Sigmoid colon (tissue), 7 donors: Measurements from ENCODE around the gene FCN3. TPM values are rescaled to one million over a fixed set of nuclear protein-coding genes. Genes with fewer than 3 reads are reported as not detected.
A peak's percentile ranks its signal among the peaks of the same experiment; 100 is the strongest.

Source experiments
- DNase-seq: peaks from one replicate; pipeline ENCODE4 v3.0.0-alpha.2; 2019
- H3K27ac ChIP-seq, 4 donors: fragments of 200-600 bp; sonication (generic); one replicate each; pipeline ENCODE4 v1.5.1; 2016 to 2019; ENCODE audit warnings: mild to moderate bottlenecking in 1 of 4
- H3K27me3 ChIP-seq, 3 donors: fragments of 200-600 bp; sonication (generic); one replicate each; pipeline ENCODE4 v1.5.1; 2019; ENCODE audit warnings: mild to moderate bottlenecking in 1 of 3
- H3K36me3 ChIP-seq, 4 donors: fragments of 200-600 bp; sonication (generic); one replicate each; pipeline ENCODE4 v1.5.1; 2016 to 2019
- H3K4me1 ChIP-seq, 4 donors: fragments of 200-600 bp; sonication (generic); one replicate each; pipeline ENCODE4 v1.5.1; 2017 to 2019
- H3K4me3 ChIP-seq, 4 donors: fragments of 200-600 bp; sonication (generic); one replicate each; pipeline ENCODE4 v1.5.1; 2017 to 2019; ENCODE audit warnings: mild to moderate bottlenecking in 2 of 4, moderate library complexity in 1 of 4
- H3K9me3 ChIP-seq, 4 donors: fragments of 200-600 bp in 3 of 4; sonication (generic) in 3 of 4; one replicate each; pipeline versions ENCODE4 v1.5.1 to v1.6.1; 2013 to 2019
- CTCF ChIP-seq, 4 experiments: fragments of 450-650 bp in 3 of 4; fragments of 200-600 bp in 1 of 4; IDR thresholded peaks; one replicate each; pipeline ENCODE4 v1.5.1; 2016 to 2019; ENCODE audit warnings: antibody characterized with exemption in 4 of 4, mild to moderate bottlenecking in 3 of 4, moderate library complexity in 2 of 4
- EP300 ChIP-seq, 4 donors: sonication (generic); formaldehyde crosslinking; IDR thresholded peaks; one replicate each; pipeline ENCODE4 v1.6.1; 2017; ENCODE audit warnings: antibody characterized with exemption in 4 of 4
- POLR2A ChIP-seq, 2 donors: fragments of 450-650 bp; IDR thresholded peaks; one replicate each; pipeline ENCODE4 v1.6.1; 2016; ENCODE audit warnings: antibody characterized with exemption in 2 of 2, mild to moderate bottlenecking in 2 of 2, moderate library complexity in 2 of 2
- POLR2AphosphoS5 ChIP-seq, 4 donors: sonication (generic); formaldehyde crosslinking; IDR thresholded peaks; one replicate each; pipeline ENCODE4 v1.6.1; 2017; ENCODE audit warnings: antibody characterized with exemption in 4 of 4
- WGBS, 2 donors: extraction: QIAGEN DNeasy Blood & Tissue Kit; methylation state at CpG; one replicate each; pipeline ENCODE4 v1.1.7; 2013; 5-methylcytosine and 5-hydroxymethylcytosine counted together
- intact Hi-C: fragments of 100-400 bp; cut with DNase I; formaldehyde crosslinking; loops from one replicate; pipeline ENCODE4 v1.15.1; 2023
- polyA plus RNA-seq, 3 donors: library from polyadenylated mRNA; stranded (reverse); fragments of 200-250 nt; gene quantifications; one replicate each; pipeline ENCODE4 v1.2.3, GENCODE V29; 2013
- total RNA-seq, 4 donors: library from RNA; depleted of rRNA; stranded (reverse); fragments of >200 nt; gene quantifications; one replicate each; pipeline ENCODE4 v1.1.0, GENCODE V29; 2016
- donor health status: healthy with polysubstance abuse.
- donor health status: Bipolar disorder and iron deficiency.
- donor health status: healthy.

The FCN3 gene
- total and polyA plus RNA-seq, 7 donors: 0.49 to 4.6 (median 2.5) TPM

GRCh38 chr1:27397110-27397509 lies 22.5 kb upstream of the FCN3 start:
- no peak overlapping the region for H3K27ac ChIP-seq
- no peaks in the 10 kb centered on the region for H3K27me3 ChIP-seq
- H3K36me3 ChIP-seq: no peaks in the 10 kb centered on the region
- intact Hi-C loops: loop anchor here (10.0 kb wide), 2 partner anchors 62 to 402 kb away; partner anchors contain the start of gene TRNP1
- DNase-seq: no peak
- no peak overlapping the region for H3K4me3 ChIP-seq
- no peak for TF ChIP-seq CTCF (IDR thresholded peaks at IDR 0.05)
- TF ChIP-seq POLR2A (IDR thresholded peaks at IDR 0.05): no peak
- no peak for TF ChIP-seq POLR2AphosphoS5 (IDR thresholded peaks at IDR 0.05)
- TF ChIP-seq EP300 (IDR thresholded peaks at IDR 0.05): no peak
- H3K9me3 ChIP-seq: no peaks in the 10 kb centered on the region
- peaks cover 0 to 49% (median 29%) of the 10 kb centered on the region in 4 donors for H3K4me1 ChIP-seq
- WGBS, 2 donors: 75 to 83% methylated on average over 3 of the region's 3 CpGs

- intact Hi-C loops: loop anchor here (10.0 kb wide), 2 partner anchors 61 to 401 kb away; partner anchors contain the start of gene TRNP1
- TF ChIP-seq EP300 (IDR thresholded peaks at IDR 0.05) (no peak), POLR2AphosphoS5 (IDR thresholded peaks at IDR 0.05) (no peak), CTCF (IDR thresholded peaks at IDR 0.05) (peak; percentile 80 to 95 (median 90)), POLR2A (IDR thresholded peaks at IDR 0.05) (no peak)
- no peaks in the 10 kb centered on the region for H3K27me3 ChIP-seq
- H3K4me3 ChIP-seq: no peak overlapping the region
- peaks cover 0 to 50% (median 31%) of the 10 kb centered on the region in 4 donors for H3K4me1 ChIP-seq
- no peaks in the 10 kb centered on the region for H3K36me3 ChIP-seq
- DNase-seq: peak; percentile 87
- H3K27ac ChIP-seq: no peak overlapping the region
- 5 to 9% methylated on average over 10 of the region's 10 CpGs for WGBS, 2 donors
- H3K9me3 ChIP-seq: no peaks in the 10 kb centered on the region
These were observed 21.0 kb upstream of the FCN3 start for GRCh38 chr1:27395441-27396195.

- Histone ChIP-seq H3K36me3 (no peaks in the 10 kb centered on the region), H3K9me3 (no peaks in the 10 kb centered on the region), H3K4me1 (peaks cover 0 to 45% (median 29%) of the 10 kb centered on the region in 4 donors), H3K27me3 (no peaks in the 10 kb centered on the region), H3K4me3 (no peak overlapping the region), H3K27ac (no peak overlapping the region)
- intact Hi-C loops: loop anchor here (5.0 to 10.0 kb wide), 3 partner anchors 60 to 400 kb away; partner anchors contain the start of gene TRNP1
- TF ChIP-seq POLR2A (IDR thresholded peaks at IDR 0.05) (no peak), POLR2AphosphoS5 (IDR thresholded peaks at IDR 0.05) (no peak), EP300 (IDR thresholded peaks at IDR 0.05) (no peak), CTCF (IDR thresholded peaks at IDR 0.05) (no peak)
- 69 to 77% methylated on average over 1 of the region's 1 CpG for WGBS, 2 donors
- no peak for DNase-seq
These were observed 20.3 kb upstream of the FCN3 start for GRCh38 chr1:27394925-27395324.

GRCh38 chr1:27394282-27394658 lies 19.6 kb upstream of the FCN3 start:
- Histone ChIP-seq H3K4me3 (no peak overlapping the region), H3K36me3 (no peaks in the 10 kb centered on the region), H3K9me3 (no peaks in the 10 kb centered on the region), H3K27ac (no peak overlapping the region), H3K4me1 (peaks cover 0 to 38% (median 23%) of the 10 kb centered on the region in 4 donors), H3K27me3 (no peaks in the 10 kb centered on the region)
- no peak for DNase-seq
- TF ChIP-seq EP300 (IDR thresholded peaks at IDR 0.05): no peak
- TF ChIP-seq POLR2AphosphoS5 (IDR thresholded peaks at IDR 0.05): no peak
- TF ChIP-seq POLR2A (IDR thresholded peaks at IDR 0.05): no peak
- no peak for TF ChIP-seq CTCF (IDR thresholded peaks at IDR 0.05)
- intact Hi-C loops: loop anchor here (5.0 to 10.0 kb wide), 3 partner anchors 59 to 399 kb away; partner anchors contain the start of gene TRNP1
- WGBS, 2 donors: 94 to 96% methylated on average over 9 of the region's 9 CpGs
